ENCODE measurements around the gene SUFU.

DNA sequence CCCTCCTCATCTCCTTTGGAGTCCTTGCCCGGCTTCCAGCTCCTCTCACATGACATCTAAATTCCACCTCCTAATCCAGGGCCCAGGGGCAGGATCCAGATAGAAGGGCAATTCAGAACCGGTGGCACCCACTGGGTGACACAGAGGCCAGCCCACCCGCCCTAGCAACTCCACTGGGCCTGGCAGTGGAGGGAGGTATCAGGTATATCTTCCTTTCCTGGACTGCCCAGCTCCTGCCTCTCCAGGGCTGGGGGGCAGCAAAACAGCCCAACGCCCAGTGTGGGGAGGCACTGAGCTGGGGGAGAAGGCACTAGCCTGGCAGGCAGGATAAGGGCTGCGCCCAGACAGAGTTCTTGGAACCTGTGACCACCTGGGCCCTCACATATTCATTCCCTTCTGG lies 130.1 kb downstream of the SUFU start:
- TF ChIP-seq ZNF274 (IDR thresholded peaks at IDR 0.05; ENCODE audit: low read depth, low read length): no peak
- no peak for TF ChIP-seq YY1 (IDR thresholded peaks at IDR 0.05; ENCODE audit: insufficient read depth, insufficient read length)
